DMS153 treated with DMSO at 0.1 percent for 48 hours (cell line): ENCODE data around the gene DUXB.

ENCODE experiments used
- DNase-seq: peaks from one replicate; lab custom pipeline; 2025; ENCODE audit not compliant: unreplicated experiment; lab: John Stamatoyannopoulos, UW

DUXB gene, protein sequence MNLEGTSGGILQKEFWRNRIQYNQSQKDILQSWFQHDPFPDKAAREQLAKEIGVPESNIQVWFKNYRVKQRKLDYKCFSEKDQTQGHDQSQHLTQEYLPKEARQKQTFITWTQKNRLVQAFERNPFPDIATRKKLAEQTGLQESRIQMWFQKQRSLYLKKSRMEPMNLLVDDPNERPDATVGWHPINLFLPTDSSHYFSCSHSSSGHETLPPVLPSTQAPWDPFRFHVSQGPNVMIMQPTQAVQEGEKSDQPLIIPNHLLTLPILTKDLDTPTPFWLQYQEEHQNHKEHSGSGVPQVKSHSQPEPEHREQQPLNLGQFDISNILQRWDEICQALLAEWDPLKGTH

DNA sequence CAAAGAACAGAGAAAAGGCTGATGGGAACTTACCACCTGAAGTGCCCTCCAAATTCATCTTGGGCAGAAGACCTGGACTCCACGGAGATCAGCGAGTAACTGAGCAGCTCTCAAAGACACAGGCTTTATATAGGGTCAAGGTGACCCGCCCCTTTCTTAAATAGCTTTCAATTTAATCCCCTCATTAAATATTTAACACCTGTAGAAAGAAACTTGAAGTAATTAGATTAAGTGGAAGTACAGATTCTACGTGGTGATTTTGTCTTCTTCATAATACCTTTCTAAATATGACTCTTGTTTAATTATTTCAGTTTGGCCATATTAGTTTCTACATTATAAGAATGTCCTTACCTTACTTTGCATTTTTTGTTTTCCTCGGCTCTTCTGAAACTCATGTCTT, at the start of gene DUXB:
TSS of gene DUXB (minus strand) at position 101 of the 400 bp plus-strand sequence. CDS start at position 58, 43 bp downstream.
- DNase-seq, result no peak

DNA sequence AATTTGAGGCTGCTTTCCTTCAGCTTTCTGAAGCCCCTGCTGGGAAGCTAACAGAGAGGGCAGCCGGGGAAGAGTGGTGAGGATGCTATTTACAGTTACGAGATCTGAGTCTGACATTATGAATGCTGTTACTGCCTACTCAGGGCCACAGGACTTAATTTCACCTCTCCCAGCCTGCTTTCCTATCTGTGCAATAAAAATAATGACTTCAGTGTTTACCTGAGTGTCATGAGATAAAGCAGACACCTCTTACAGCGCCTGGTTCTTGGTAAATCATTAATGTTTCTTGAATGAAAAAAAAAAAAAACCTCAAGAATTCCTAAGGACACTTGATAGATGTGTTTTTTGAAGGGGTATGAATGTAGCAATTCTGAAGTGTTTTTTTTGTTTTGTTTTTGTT, 49.3 kb upstream of the DUXB start:
- DNase-seq, result no peak

DNA sequence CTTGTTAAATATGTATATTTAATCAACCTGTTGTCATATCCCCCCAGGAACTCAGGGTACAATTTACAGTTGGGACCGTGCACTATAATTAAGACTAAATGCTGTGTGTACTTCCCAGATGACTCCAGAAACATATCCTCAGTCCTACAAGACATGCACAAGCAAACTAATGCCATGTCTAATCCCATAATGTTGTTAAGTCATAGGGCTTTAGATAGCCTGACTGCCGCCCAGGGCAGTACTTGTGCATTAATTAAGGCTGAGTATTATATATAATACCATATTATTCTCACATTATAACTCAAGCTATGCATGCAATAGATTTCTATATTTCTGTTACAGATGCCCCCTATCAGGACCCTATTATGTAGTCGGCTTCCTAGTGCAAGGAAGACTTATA, 45.1 kb upstream of the DUXB start:
- no peak for DNase-seq

DNA sequence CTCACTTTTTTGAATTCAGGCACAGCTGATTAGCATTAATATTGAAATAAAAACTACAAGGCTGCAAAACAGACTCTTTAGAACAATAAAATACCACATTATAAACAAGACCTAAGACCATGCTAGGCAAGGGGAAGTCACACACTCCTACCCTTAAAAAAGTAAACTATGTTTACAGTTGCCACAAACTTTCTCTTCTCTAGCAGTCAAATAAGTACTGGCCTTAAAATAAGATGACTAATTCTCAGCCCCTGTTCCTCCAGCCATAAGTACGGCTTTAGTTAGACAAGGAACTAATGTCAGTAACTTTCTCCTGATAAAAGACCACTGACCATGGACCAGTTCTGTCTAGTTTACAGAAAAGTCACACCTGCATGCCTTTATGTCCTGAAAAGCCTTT, 44.6 kb upstream of the DUXB start:
- DNase-seq, result no peak

DNA sequence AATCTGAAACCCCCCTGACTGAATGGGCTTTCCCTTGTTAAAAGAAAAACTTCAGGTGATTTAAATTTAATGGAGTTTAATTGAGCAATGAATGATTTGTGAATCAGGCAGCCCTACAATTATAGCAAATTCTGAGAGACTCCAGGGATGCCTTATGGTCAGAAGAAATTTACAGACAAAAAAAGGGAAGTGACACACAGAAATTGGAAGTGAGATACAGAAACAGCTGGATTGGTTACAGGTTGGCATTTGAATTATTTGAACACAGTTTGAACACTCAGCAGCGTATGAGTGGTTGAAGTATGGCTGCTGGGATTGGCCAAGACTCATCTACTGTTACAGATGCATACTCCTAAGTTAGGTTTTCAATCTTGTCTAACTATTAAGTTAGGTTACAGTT, 44.0 kb upstream of the DUXB start:
- no peak for DNase-seq

DNA sequence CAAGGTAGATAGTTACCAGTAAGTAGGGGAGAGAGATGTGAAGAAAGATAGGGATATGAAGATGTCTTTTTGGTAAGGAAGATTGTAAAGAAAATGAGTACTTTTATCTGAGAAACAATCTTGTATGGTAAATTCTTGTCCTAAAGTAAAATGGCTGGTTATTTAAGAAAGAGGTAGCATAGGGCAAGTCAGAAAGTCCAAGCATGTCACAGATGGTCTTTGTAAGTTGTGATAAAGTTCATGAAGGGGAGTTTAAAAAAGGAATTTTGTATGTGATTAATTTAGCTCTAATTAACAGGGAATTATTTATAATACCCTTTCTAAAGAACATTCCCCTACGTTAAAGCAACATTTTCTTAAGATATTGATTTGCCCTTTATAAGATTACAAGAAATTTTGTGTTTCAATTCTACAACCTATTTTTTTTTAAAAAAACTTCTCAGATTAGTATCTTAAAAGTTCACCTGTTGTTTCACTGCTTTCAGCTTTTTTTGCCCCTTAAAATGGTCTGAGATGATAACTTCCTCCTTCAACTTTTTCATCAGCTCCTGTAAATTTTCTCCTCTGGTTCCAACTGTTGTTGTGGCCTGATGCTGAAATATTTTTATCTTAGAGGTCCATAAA, 41.3 kb upstream of the DUXB start:
- no peak for DNase-seq

DNA sequence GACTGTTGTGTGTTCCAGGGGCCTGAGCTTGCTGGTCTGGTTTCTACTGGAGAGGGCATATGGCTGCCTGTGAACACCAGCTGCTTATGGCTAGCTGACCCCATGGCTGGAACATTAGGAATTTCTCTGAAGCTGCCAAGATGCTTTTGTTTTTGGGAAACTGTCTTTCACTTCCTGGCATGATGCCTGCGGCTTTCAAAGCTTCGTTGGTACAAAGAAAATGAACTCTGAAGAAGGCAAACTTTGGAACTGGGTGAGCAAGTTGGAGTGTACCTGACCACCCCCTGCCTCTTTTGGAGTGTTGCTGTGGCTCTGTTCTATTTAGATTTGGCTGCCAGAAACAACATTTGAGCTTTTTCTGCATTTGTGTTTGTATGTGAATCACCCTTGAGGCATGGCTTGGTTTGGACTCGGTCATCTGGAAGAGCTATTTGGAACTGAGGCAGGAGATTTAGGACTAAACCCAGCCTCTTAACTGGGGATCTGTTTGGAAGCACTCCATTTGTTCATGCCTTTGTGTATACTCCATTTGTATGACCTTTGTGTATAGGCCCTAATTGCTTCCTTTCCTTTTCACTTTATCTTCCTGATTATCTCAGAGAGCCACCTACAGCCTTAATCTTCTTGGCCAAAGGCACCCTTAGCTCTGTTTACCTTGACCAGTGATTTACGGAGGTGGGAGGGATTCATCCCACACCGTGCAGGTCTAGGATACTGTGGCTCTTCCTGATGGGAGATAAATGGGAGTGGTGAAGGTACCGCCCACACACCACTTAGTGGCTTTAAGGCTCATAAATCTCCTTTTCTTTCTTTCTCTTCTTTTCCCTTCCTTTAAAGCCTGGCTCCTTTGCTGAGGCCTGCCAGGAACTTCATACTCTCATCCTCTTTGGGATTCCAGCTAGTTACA, 32.3 kb upstream of the DUXB start:
- DNase-seq, result peak; percentile 48

DNA sequence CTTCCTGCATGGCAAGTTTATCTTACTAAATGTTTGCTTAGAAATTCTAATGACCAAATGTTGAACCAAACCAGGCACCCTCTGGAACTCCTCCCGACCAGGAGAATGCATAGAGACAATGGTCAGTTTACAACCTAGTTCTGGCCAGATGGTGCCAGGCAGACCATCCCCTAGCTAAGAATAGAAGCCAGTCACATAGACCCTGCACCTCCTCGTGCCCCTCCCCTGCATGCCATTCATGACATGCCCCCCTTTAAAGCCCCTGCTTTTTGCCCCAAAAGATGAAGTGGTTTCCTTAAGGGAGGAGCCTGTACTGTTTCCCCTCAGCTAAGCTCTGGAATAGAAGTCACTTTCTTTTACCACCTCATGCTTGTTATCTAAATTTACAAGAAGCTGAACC, 31.6 kb upstream of the DUXB start:
- DNase-seq, result no peak

DNA sequence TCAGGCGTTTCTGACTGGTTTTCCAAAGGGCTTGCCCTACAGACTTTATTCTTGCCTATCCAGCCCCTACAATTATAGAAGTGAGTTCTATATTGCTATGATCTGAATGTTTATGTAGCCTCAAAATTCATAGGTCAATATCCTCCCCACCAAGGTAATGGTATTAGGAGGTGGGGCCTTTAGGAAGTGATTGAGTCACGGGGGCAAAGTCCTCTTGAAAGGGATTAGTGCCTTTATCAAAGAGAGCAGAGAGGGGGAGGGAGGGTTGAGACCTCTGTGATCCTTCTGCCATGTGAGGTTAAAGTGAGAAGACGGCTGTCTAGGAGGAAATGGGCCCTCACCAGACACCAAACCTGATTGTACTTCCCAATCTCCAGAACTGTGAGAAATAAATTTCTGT, 26.0 kb upstream of the DUXB start:
- no peak for DNase-seq

DNA sequence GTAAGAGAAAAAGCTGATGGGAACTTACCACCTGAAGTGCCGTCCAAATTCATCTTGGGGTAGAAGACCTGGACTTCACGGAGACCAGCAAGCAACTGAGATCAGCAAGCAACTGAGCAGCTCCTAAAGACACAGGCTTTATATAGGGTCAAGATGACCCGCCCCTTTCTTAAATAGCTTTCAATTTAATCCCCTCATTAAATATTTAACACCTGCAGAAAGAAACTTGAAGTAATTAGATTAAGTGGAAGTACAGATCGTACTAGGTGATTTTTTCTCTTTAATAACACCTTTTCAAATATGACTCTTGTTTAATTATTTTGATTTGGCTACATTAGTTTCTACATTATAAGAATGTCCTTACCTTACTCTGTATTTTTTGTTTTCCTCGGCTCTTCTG, 25.1 kb upstream of the DUXB start, which contains the start of gene CPHXL:
TSS of gene CPHXL (minus strand) at position 101 of the 400 bp plus-strand sequence. CDS start at position 53, 48 bp downstream.
- DNase-seq, result no peak

DNA sequence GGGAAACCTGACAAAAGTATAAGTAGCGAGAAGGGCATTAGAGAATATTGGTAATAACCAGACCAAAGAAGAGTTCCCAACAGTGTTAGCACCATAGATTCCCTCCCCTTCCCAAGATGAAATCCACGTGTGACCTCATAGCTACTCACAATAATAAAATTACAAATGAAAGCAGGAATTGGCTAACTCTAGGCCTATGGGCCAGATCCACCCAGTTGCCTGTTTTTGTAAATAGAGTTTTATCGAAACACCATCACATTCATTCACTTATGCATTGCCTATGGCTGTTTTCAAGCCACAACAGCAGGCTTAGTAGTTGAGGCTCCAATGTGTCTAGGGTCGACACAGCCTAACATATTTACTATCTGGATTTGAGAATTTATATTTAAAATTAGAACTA, 17.2 kb upstream of the DUXB start:
- no peak for DNase-seq

DNA sequence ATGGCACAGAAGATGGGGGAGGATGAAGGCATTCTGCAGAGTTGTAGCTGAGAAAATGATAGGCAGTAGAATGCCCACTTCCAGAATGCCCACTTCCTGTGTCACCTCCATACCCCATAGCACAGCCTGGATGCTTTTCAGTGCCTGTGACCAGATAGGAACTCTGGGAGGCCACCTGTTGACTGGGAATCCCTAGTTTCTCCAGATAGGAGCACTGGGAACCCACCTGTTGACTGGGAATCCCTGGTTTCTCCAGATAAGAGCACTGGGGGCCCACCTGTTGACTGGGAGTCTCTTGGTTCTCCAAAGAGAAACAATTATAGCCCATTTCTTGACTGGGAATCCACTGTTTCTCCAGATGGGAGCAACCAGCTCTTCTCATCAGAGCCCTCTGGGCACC, 13.4 kb upstream of the DUXB start:
- DNase-seq, result no peak

DNA sequence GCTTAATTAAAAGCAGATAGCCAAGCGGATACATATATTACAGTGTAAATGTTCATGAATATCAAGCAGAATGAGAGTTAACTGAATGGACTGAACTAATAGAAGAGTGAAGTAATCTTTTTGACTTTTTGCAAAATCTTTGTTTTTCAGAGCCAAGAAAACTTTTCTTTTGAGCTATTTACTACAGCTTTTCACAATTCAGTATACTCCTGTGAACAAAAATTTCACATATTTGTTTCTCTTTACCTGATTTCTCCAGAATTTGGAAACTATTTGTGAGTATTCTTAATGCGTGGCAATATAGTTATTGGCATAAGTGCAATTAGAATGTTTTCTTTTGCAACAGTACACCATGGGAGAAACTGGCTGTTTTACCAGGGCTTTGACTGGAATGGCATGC, 9.1 kb upstream of the DUXB start:
- DNase-seq, result no peak

DNA sequence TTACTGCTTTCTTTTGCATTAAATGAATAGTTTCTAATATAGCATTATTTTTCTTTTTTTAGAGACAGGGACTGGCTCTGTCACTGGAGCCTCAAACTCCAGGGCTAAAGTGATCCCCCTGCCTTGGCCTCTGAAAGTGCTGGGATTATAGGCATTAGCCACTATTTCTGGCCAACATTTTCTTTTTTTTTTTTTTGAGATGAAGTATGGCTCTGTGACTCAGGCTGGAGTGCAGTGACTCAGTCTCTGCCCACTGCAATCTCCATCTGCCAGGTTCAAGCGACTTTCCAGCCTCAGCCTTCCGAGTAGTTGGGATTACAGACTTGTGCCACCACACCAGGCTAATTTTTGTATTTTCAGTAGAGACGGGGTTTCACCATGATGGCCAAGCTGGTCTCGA, 2.0 kb upstream of the DUXB start:
- no peak for DNase-seq

DNA sequence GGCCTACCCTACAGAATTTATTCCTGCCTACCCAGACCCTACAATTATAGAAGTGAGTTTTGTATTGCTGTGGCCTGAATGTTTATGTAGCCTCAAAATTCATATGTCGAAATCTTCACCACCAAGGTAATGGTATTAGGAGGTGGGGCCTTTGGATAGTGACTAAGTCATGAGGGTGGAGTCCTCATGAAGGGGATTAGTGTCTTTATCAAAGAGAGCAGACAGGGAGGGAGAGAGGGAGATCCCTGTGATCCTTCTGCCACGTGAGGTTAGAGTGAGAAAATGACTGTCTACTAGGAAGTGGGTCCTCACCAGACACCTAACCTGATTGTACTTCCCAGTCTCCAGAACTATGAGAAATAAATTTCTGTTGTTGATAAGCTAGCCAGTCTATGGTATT, 981 bp upstream of the DUXB start:
- DNase-seq, result no peak

DNA sequence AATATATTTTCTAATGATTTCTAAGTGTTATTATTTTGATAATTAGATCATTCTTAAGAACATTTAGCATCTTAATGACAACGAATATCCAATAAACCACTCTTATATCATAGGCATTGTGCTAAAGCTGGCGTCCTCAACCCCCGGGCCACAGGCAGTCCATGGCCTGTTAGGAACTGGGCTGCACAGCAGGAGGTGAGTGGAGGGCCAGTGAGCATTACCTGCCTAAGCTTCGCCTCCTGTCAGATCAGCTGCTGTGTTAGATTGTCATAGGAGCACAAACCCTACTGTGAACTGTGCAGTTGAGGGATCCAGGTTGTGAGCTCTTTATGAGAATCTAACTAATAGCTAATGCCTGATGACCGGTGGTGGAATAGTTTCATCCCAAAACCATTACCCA, 3.7 kb downstream of the DUXB start:
- no peak for DNase-seq

DNA sequence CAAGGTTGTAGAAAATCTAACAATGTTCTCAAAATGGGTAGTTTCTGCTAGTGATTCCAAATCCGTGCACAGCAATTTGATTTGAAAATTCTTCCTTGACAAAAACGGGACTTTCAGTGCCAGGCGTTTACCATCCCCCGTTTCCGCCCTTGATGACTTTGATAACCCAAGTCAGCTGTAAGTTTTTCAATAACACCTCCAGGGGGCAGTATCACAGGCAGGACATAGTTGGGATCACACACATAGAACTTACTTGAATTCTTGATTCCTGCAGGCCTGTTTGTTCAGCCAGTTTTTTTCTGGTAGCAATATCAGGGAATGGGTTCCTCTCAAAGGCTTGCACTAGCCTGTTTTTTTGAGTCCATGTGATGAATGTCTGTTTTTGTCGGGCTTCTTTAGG, 5.6 kb downstream of the DUXB start:
- no peak for DNase-seq

DNA sequence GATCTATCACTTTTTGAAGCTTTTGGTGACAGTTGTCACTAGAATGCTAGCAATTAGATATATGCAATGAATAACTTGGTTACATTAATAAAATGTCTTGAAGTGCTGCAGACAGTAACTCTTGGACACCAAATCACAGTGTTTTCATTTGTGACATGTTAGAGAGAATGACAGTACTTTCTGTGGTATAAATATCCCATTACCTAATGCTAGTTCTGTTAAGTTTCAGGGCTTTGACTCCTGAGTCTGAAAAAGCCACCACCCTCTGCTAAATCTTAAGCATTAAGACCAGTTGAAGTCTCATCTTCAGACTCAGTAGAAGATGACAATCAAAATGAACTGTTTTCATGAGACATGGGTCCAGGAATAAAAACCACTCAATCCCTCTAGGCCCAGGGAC, 13.9 kb downstream of the DUXB start:
- no peak for DNase-seq

DNA sequence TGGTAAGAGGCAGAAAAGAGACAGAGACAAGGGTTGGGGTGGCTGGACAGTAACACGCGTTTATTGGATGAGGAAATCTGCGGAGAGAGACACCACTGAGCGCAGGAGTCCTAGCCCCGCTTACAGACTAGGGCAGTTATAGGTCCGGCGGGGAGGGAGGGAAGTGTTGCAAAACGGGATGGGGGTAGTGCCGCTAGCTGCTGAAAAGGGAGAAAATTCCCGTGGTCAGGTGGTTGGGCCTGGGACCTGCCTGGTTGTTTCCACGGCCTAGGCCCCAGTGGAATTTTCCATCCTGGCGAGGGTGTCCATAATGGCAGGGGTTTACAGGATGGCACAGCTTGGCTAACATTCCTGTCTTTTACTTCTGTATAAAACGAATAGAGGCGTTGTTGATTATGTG, 19.0 kb downstream of the DUXB start:
- no peak for DNase-seq

DNA sequence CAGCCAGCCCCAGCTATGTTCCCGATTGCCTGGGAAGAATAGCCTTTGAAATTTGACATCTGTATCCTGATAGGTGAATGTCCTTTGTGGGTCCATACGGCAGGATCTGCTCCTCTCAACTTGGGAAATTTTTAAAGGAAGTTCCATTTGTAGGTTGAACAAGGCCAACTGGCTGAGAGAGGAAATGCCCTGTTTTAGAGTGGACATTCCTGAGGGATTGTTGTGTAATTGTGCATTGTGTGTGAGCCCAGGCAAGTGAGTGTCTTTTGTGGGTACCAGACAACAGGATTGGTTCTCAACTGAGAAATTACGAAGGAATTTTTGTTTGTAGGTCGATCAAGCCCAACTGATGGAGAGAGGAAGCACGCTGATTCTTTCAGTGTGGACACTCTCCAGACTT, 21.9 kb downstream of the DUXB start:
- no peak for DNase-seq

DNA sequence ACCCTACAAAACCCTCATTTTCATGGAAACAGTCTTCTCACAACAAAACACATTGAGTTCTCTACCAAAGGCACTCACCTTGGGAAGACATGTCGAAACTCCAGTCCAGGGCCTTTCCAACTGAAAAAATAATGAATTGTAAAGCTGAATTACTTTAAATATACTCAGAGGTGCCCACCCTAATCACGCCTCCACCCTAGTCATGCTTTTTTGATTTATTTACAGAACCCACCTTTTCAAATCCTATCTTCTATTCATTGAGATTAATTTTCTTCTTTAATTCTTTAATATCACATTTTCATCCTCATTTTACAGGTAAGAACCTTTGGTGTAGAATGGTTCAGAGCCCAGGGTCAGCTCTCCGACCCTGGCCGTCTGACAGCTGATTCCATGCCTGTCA, 24.4 kb downstream of the DUXB start, which contains the start of gene CPHXL2:
TSS of gene CPHXL2 (minus strand) at position 101 of the 400 bp plus-strand sequence. CDS start at position 91, 10 bp downstream.
- no peak for DNase-seq

DNA sequence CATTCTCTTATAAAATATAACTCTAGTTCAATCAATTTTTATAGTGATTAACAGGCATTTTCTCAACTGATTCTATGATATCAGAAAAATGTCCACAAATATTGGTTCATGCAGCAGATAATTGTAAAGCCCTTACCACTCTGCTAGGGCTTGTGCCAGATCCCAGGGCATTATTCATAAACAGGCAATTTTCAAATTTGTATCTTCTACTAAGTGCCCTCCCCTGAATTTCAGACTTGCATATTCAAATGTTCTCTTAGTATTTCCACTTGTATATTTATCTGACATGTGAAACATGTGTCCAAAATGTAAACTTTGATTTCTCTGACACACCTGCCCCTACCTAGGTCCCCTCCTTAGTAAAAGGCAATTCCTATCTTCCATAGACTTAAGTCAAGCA, 33.8 kb downstream of the DUXB start:
- no peak for DNase-seq
